ENCODE data around the gene PEAK1. TPM values are rescaled to one million over a fixed set of nuclear protein-coding genes. Genes with fewer than 3 reads are reported as not detected.

The PEAK1 gene
- total RNA-seq, 1 experiment from 2014 or later = 21.2 TPM

- Histone ChIP-seq H3K4ac (ENCODE audit: low read depth, low read length) (no peak overlapping the region), H3K23me2 (ENCODE audit: insufficient read length, low read depth, low read length, poor library complexity, severe bottlenecking) (no peaks in the 10 kb centered on the region), H3K23ac (ENCODE audit: insufficient read length, low read depth, low read length) (no peak overlapping the region), H2AFZ (ENCODE audit: low read length) (no peak overlapping the region), H3K79me1 (ENCODE audit: insufficient read depth, low read depth, low read length, poor library complexity, severe bottlenecking) (no peaks in the 10 kb centered on the region), H3K4me2 (ENCODE audit: insufficient read depth, insufficient read length, low read length) (no peak overlapping the region), H3K9me3 (ENCODE audit: control insufficient read depth, low read depth, low read length) (no peaks in the 10 kb centered on the region), H2AK5ac (ENCODE audit: insufficient read length, low read length) (no peak overlapping the region), H3K27ac (ENCODE audit: insufficient read length, low read depth, low read length) (no peak overlapping the region), H3K56ac (ENCODE audit: insufficient read length, low read depth, low read length) (no peak overlapping the region), H3K14ac (ENCODE audit: insufficient read depth, low read length) (no peak overlapping the region), H3K18ac (ENCODE audit: insufficient read length, low read depth, low read length) (no peak overlapping the region), H2BK15ac (ENCODE audit: low read depth, low read length) (no peak overlapping the region), H4K91ac (ENCODE audit: insufficient read length, low read depth, low read length) (no peak overlapping the region), H2BK120ac (ENCODE audit: low read depth, low read length, poor library complexity, severe bottlenecking) (no peak overlapping the region), H4K5ac (ENCODE audit: insufficient read length, low read depth, low read length) (no peak overlapping the region), H4K8ac (replicated peaks; ENCODE audit: insufficient read length, low read depth, low read length) (no peak overlapping the region), H4K20me1 (ENCODE audit: control insufficient read depth, insufficient read depth, insufficient read length) (no peaks in the 10 kb centered on the region), H2BK12ac (ENCODE audit: insufficient read length, low read depth, low read length) (no peak overlapping the region), H2BK20ac (ENCODE audit: low read depth, low read length, poor library complexity, severe bottlenecking) (no peak overlapping the region), H3K79me2 (ENCODE audit: insufficient read depth, low read length) (no peaks in the 10 kb centered on the region), H3K4me1 (ENCODE audit: insufficient read depth, low read length) (no peaks in the 10 kb centered on the region), H3K27me3 (ENCODE audit: insufficient read depth, low read length) (no peaks in the 10 kb centered on the region), H3T11ph (ENCODE audit: low read length) (no peak overlapping the region), H2BK5ac (ENCODE audit: insufficient read length, low read length) (no peak overlapping the region), H3K9ac (ENCODE audit: extremely low read depth, insufficient read length, low read length) (no peak overlapping the region)
- H3K4me1 Mint-ChIP-seq = peaks cover 6 to 13% of the 10 kb centered on the region in 2 experiments; a peak in 3 of 4 replicates
- H3K4me3 Mint-ChIP-seq = no peak overlapping the region
- H3K9me3 Mint-ChIP-seq = no peaks in the 10 kb centered on the region
- no peaks in the 10 kb centered on the region for H3K36me3 Mint-ChIP-seq (ENCODE audit: insufficient read depth in 1 of 3, low read depth in 3 of 3)
- no peaks in the 10 kb centered on the region for H3K27me3 Mint-ChIP-seq (ENCODE audit: low read depth)
- no peak for DNase-seq
- no peak overlapping the region for H3K27ac Mint-ChIP-seq
- TF ChIP-seq CTCF (conservative IDR thresholded peaks at IDR 0.05) = no peak
Observed at GRCh38 chr15:77384086-77384485, 35.8 kb downstream of the PEAK1 start.

Data from H9 (cell line).